Activated gamma-delta T cell treated with anti-CD3 and anti-CD28 coated beads, Interleukin-2, amount 50 U/mL, for 16 hours (primary cell): ENCODE results near the gene PACRG.

Source experiments
- DNase-seq: peaks from one replicate; pipeline ENCODE4 v3.0.0-alpha.2; 2020; ENCODE audit warnings: low read depth

PACRG gene

DNA sequence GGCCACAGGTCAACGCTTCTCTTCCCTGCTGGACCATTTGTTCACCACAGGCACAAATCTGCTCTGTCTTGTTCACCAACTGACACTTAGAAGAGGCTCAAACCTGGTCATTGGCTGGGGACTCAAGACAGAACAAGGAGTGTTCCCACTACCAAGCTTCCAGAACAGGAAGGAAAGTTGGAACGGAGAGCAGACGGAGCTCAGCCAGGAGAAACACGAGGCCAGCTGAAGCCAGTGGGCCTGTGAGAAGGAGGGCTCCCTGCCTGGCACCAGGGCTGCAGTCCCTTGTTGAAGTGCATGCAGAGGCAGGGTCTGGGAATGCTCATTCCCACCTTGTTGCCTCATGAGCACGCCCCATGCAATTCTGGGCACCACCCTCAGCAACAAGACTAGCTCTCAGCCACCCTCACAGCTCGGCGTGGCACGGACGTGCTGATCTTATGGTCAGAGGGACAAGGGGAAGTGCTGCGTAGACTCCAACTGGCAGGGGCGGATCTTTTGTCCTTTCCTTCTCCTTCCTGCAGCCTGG lies 450.2 kb downstream of the PACRG start:
- no peak for DNase-seq

DNA sequence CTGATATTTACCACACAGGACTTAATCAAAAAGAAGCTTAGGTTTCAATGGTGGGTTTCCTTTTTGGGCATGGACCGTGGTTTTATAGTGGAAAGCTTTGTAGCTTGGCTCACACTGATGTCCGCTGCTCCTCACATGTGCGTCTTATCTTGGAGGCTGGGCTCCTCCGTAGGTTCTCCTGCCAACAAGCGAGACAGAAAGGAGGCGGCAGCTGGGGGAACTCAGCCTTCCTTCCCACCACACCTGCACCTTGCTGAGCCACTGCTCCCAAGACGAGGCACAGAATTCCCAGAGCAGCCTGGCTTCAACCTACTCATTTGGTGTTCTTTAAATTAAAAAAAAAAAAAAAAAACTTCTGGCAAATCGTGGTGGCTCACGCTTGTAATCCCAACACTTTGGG lies 451.3 kb downstream of the PACRG start:
- DNase-seq: no peak

DNA sequence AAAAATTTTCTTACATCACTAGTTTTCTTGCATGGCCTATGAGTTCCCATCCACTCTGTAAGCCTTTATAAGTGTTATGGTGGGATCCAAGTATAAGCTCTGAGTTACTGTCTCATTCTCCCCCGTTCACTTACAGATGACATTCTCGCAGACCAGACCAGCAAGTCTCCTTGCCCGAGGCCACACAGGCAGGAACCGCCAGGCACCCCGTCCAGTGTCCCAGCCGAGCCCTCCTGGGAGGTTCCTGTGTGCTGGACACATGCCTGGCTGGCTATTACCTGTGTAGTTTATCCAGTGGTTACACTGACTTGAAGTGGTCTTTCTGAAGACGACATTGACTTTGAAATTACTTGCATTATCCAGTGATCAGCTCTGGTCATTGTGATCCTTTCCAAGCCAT lies 451.9 kb downstream of the PACRG start:
- no peak for DNase-seq

DNA sequence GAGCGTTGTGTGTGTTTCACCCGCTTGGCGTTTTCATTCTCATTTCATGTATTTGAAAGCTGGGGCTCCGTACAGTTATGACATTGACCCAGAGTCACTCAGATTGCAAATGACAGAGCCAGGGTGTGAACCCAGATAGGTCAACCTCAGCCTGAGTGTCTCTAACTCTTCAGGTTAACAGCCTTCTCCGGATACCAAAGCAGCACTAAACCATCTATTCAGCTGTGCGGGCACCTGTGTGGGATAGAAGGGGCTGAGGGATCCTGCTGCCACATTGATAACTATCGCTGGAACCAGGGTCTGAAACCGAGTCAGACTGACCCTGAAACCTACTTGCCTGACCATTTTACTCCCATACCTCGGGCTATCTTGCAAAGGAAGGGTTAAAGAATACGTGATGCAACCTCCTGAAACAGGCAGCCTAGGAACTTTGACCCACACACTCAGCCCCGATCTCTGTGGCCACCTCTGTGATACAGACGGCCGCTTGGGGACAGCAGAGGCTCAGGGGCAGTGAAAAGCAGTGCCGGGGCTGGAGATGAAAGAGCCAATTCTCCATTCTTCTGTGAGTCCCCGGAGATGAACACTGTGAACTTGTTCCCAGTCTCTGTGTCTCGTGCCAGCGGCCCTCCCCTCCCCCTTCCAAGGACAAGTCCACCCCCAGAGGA lies 453.2 kb downstream of the PACRG start:
- DNase-seq: no peak

DNA sequence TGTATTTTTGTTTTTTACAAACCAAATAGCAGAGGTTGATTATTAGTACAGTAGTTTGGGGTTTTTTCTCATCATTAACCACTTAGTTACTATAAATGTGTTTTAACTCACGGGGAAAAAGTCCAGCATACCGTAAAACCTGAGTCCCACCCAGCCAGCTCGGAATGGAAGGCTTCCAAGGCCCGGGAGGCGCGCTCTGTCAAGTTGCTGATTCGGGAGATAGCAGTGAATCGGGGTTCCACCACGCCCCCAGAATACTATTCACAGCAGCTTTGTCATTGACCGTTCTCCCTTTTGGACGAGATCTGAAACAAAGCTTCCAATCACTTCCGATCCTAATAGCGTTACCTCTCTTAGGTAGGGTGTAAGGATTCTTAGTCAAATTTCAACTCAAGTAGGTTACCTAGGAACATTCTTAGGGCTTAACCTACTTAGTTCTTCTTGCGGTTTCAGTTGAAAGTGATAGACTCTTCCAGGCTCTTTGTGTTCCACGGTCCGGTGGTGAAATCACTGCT lies 453.9 kb downstream of the PACRG start:
- DNase-seq: no peak

DNA sequence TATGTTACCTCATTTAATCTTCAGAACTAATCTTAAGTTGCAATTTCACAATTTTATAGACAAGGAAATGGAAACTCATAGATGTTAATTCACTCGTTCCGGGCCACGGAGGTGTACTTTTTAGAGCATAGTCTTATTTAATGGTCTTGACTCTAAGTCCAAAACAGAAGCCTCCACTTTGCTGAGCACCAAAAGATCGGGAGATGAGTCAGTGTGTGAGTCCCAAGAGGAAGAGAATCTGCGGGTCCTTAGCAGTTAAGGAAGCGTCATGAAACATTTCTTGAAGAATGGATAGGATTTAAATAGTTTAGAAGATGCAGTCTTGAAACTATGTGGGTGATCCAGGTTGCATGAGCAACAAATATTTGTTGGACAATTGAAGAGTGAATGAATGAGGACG lies 454.9 kb downstream of the PACRG start:
- no peak for DNase-seq

GRCh38 chr6:163183806-163184205 lies 456.0 kb downstream of the PACRG start:
- no peak for DNase-seq

DNA sequence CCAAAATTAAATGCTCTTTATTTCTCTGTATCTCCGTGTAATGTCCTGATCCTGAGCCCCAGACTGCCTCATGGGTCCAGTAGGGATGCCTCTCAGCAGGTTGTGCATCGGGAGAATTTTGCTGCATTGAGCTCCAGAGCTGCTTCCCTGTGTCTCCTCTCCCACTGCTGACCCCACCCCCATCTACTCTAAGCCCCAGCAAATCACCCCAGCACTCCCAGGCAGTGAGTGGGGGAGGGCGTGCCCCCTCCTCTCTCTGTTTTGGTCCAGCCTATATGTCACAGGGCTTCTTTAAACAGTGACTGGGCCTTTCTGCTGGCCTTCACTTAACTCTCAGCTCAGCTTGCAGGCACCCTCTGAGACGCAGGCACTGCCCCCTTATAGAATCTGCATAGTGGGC lies 458.0 kb downstream of the PACRG start:
- DNase-seq: no peak

DNA sequence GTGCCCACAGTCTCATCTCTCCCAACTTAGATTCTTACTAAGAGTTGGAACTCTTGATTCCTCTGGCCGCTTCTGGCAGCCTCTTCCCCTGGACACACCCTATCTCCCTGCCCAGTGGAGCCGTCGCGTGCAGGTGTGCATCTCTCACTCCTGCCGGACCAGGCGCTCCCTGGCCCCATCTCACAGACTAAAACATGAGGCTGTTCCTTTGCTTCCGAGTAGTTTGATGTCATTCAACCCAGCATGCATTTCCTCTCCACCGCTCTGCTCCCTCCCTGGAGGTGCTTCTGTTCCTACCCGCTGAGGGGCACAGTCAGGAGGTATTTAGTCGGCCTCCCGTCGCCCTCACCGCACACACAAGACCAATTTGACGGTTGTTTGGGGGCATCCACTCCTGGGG lies 458.8 kb downstream of the PACRG start:
- no peak for DNase-seq

- DNase-seq: no peak
Observed at GRCh38 chr6:163187201-163187600, 459.4 kb downstream of the PACRG start.

GRCh38 chr6:163187606-163188005 lies 459.8 kb downstream of the PACRG start:
- DNase-seq: no peak

GRCh38 chr6:163188746-163189145 lies 461.0 kb downstream of the PACRG start:
- no peak for DNase-seq

DNA sequence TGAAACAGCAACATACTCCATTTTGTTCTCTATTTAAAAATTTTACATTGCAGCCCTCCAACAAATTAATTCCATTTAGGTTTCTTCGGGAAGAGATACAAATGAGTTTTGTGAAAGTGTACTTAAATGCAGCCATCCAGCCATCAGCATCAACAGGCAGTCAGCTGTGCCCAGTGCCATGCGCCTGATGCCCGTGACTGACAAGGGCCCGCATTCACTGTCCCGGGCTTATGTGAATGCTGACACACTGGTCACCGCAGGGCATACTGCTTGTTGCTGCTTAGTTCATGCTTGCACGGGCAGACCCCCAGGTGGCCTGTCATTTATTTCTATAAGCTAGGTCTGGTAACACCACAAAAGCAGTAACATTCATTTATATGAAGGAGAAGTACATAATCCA lies 461.8 kb downstream of the PACRG start:
- DNase-seq: no peak

GRCh38 chr6:163190786-163191185 lies 463.0 kb downstream of the PACRG start:
- DNase-seq: no peak

DNA sequence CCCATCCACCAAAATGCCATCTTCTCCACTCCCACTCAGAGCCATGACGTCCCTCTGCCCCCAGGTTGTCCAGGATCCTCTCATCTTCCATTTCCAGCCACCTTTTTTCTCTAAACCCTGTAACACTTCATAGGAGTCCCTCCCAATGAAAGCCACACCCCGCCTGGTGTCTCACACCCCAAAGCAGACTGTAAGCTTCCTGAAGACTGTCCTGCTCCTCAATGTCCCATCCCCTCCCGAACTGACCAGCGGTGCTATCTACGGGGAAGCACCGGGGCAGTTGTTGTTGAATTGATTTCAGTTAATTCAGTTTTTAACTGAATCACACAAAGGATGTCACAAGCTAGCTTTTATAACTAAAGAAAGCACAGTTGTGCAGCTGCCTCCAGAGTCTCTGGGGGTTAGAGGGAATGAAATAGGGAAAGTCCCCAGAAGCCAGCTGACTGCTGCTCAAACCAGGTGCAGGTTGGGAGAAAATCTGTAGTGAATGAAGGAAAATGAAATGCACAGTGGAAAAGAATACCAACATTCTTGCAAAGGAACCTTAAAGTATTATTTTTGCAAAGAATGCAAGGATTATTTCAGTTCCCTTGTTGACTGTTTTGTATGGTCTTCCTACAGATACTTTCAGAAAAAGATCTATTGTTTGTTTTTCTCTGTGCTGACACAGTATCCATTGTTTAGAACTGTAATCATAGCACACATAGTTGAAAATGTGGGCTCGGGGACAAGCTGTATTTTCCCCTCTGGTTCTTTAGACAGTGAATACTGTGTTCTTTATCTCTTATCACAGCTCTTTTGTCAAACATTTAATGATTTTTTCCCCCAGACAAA lies 464.1 kb downstream of the PACRG start:
- no peak for DNase-seq

- no peak for DNase-seq
Observed at GRCh38 chr6:163192591-163192990, 464.8 kb downstream of the PACRG start.

GRCh38 chr6:163193326-163193725 lies 465.6 kb downstream of the PACRG start:
- no peak for DNase-seq

DNA sequence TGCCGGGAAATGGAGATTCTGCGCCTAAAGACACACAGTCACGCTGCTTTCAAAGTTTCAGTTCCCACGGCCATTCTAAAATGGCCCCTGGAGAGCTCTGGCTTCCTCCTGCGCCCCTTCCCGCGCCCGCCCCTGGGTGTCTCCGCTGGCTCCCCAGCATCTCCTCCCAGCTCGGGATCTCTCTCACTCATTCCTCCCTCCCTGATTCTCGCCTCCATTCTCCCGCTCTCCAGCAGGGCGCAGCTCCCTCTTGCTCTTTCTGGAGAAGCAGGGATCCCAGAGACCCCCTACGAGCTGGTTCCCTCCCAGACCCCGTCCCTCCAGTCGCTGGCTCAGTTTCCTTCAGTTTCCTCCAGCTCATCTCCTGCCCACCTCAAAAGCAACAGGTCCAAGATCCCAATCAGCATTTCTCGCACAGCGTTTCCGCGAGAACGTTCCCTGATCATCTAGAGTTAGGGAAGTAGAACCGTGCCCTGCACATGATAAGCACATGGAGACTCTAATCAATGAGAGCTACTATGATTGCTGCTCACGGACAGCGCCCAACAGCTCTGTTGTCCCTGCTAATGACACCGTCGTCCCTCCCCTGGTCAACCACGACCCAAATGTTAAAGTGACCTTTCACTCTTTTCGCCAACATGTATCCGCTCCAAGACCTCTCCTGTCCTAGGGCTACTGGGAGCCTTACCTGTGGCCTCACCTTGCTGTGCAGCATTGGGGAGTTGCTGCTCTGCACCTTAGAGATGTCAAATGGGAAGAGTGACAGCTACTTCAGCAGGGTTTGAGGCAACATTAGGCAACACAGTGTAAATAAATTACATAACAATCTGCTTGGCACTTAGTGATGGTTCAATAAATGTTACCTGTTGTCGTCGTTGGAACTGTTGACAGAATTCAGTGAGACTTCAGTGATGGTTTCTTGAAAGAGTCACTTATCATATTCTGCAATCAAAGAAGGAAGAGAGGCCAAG lies 468.2 kb downstream of the PACRG start:
- DNase-seq: no peak

GRCh38 chr6:163197839-163198238 lies 470.1 kb downstream of the PACRG start:
- DNase-seq: no peak

- DNase-seq: no peak
Observed at GRCh38 chr6:163198396-163198795, 470.6 kb downstream of the PACRG start.

- no peak for DNase-seq
Observed at GRCh38 chr6:163199371-163199770, 471.6 kb downstream of the PACRG start.

GRCh38 chr6:163200289-163200688 lies 472.5 kb downstream of the PACRG start:
- no peak for DNase-seq
